Astrocyte of the spinal cord (primary cell): ENCODE measurements around the gene PBX1.

Source experiments
- DNase-seq: peaks from one replicate; pipeline ENCODE4 v3.0.0; 2011; ENCODE audit warnings: low read depth, low spot score
- H3K4me3 ChIP-seq: 2 replicates; pipeline ENCODE4 v1.5.1; 2011; ENCODE audit warnings: low read depth, mild to moderate bottlenecking, low read length, moderate library complexity
- in situ Hi-C: cut with HindIII; loops from 2 replicates; pipeline ENCODE4 v1.10.0; 2017; ENCODE audit warnings: low sequenced_read_pairs
- TF ChIP-seq, protein P1 (sequence below): IDR thresholded peaks from 2 replicates; pipeline ENCODE4 v1.5.1; 2012; ENCODE audit warnings: low read depth, mild to moderate bottlenecking, low read length, inconsistent platforms

PBX1 gene

GRCh38 chr1:164728719-164729118, 169.7 kb downstream of the PBX1 start:
- TF ChIP-seq, protein P1, sequence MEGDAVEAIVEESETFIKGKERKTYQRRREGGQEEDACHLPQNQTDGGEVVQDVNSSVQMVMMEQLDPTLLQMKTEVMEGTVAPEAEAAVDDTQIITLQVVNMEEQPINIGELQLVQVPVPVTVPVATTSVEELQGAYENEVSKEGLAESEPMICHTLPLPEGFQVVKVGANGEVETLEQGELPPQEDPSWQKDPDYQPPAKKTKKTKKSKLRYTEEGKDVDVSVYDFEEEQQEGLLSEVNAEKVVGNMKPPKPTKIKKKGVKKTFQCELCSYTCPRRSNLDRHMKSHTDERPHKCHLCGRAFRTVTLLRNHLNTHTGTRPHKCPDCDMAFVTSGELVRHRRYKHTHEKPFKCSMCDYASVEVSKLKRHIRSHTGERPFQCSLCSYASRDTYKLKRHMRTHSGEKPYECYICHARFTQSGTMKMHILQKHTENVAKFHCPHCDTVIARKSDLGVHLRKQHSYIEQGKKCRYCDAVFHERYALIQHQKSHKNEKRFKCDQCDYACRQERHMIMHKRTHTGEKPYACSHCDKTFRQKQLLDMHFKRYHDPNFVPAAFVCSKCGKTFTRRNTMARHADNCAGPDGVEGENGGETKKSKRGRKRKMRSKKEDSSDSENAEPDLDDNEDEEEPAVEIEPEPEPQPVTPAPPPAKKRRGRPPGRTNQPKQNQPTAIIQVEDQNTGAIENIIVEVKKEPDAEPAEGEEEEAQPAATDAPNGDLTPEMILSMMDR: no peak
- in situ Hi-C loops: no loop called here
- peak; percentile 68 for DNase-seq
- no peak overlapping the region for H3K4me3 ChIP-seq

GRCh38 chr1:164731161-164731876, 172.3 kb downstream of the PBX1 start:
- no peak for DNase-seq
- no peak overlapping the region for H3K4me3 ChIP-seq
- TF ChIP-seq, protein P1: no peak
- in situ Hi-C loops: no loop called here

DNA sequence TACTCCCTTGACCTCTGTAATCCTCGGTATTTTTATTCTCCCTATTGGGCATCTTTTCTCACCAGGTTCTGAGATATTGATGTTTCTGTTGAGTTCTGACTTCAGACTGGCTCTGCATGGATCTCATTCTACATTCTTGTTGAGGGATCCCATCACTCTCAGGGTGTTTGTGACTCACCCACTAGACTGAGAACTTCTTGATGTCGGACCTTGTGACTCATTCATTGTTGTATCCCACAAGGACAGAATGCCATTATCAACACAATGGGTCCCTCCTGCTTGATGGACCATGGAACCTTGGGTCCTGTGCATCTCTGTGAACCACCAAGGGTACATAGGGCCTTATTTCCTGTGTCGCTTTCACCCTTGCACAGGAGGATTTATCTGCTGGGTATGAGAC, 174.1 kb downstream of the PBX1 start:
- TF ChIP-seq, protein P1: no peak
- in situ Hi-C loops: no loop called here
- DNase-seq: peak; percentile 76
- no peak overlapping the region for H3K4me3 ChIP-seq

DNA sequence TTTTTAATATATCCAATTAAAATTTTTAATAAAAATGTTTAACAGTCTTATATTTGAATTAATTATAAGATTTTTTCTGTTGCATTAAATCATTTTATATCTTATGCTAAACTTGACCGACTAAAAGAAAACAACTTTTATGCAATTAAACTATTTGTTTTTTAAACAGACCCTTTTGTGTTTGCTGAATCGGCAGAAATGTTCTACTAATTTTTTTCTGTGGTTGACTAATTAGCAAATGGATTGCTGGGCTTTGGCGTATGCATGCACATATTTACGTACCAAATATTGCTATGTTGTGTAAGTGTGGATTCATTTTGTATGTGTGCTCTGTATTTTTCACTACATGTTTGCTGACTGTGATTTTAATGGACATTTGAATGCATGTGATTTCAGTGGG, 174.8 kb downstream of the PBX1 start:
- in situ Hi-C loops: no loop called here
- no peak overlapping the region for H3K4me3 ChIP-seq
- no peak for DNase-seq
- TF ChIP-seq, protein P1: no peak

DNA sequence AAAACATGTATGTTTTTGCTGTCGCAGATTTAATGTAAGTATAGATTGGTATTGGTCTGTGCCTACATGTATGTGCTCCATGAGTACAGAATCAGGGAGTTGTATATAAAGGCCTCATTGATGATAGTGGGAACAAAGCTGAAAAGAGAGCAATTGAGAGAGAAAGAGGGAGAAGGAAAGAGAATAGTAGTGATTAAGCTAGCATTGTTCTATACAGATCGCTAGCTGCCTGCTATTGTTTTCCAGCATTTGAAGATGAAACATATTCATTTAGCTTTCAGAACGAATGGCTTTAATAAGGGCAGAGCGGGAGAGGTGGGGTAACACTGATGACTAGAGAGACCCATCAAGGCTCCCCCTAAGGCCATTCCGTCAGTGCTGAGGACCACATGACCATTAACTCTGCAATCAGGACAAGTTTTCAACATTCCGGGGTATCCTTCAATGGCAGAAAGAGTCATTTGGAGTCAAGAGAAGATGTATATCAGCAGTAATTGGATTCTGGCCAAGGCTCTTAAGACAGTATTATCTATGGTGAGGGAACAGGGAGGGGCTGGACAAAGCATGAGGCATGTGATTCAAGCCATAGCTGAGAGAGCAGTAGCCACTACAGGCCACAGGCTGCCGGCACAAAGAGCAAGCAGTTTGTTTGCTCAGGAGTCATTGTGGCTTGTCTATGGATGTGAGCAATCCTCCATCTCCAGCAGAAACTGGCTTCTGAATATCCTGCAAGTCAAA, 176.5 kb downstream of the PBX1 start:
- H3K4me3 ChIP-seq: no peak overlapping the region
- DNase-seq: peak; percentile 67
- in situ Hi-C loops: no loop called here
- TF ChIP-seq, protein P1: no peak

DNA sequence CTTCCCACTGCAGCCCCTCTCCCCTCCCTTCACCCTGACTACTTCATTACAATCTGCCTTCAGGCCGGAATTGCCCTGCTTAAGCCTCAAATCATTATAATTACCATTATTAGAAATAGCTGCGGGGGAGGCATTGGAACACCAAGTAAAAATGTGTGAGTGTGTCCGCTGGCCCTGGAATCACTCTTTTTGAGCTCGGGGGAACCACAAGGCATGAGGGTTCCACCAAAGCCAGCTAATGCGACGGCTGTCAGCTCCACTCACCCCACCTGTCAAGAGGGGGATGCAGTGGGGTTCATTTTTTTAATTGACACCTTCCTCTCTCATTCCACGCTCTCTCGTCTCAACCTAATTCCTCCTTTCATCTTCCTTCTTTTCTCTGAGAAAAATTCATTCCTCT, 177.2 kb downstream of the PBX1 start:
- H3K4me3 ChIP-seq: no peak overlapping the region
- no peak for DNase-seq
- in situ Hi-C loops: no loop called here
- TF ChIP-seq, protein P1: no peak
